H1 (cell line): ENCODE results near the gene NEB. TPM values are rescaled to one million over a fixed set of nuclear protein-coding genes. Genes with fewer than 3 reads are reported as not detected.

Source experiments
- CTCF ChIA-PET: fragments of 300-600 bp; sonication (Branson Sonifier 250); formaldehyde crosslinking; loops from one replicate; lab custom pipeline; 2021; ENCODE audit not compliant: partially characterized antibody; lab: Charles Lee
- POLR2A ChIA-PET: fragments of 300-600 bp; sonication (Branson Sonifier 250); formaldehyde crosslinking; loops from one replicate; lab custom pipeline; 2021; ENCODE audit warnings: inconsistent platforms; ENCODE audit not compliant: partially characterized antibody; lab: Charles Lee
- DNase-seq, 2 experiments: peaks; one replicate each; pipeline versions ENCODE4 v3.0.0 to v3.0.0-alpha.2; 2010 to 2022; ENCODE audit warnings: low spot score in 2 of 2, low read depth in 1 of 2, mixed read lengths in 1 of 2
- FAIRE-seq: peaks from 2 replicates; lab custom pipeline; 2011; peaks lifted over from hg19 to GRCh38; lab: Jason Lieb, UNC
- H2AFZ ChIP-seq: 2 replicates; pipeline ENCODE4 v1.8.1; 2012; ENCODE audit warnings: low read length, inconsistent platforms
- H2AK5ac ChIP-seq: 2 replicates; pipeline ENCODE4 v1.6.1; 2013; ENCODE audit warnings: low read depth, low read length
- H2BK120ac ChIP-seq: replicated peaks from 2 replicates; pipeline ENCODE3; 2013; ENCODE audit warnings: low read depth, low read length, inconsistent platforms
- H2BK12ac ChIP-seq: 2 replicates; pipeline ENCODE4 v1.6.1; 2013; ENCODE audit warnings: low read depth, low read length
- H2BK15ac ChIP-seq: 2 replicates; pipeline ENCODE4 v1.6.1; 2013; ENCODE audit warnings: low read length
- H2BK20ac ChIP-seq: 2 replicates; pipeline ENCODE4 v1.6.1; 2013; ENCODE audit warnings: low read length
- H2BK5ac ChIP-seq: 2 replicates; pipeline ENCODE4 v1.6.1; 2013; ENCODE audit warnings: low read depth, low read length
- H3K14ac ChIP-seq: 2 replicates; pipeline ENCODE4 v1.6.1; 2013; ENCODE audit warnings: inconsistent platforms; ENCODE audit not compliant: insufficient read length
- H3K18ac ChIP-seq: 2 replicates; pipeline ENCODE4 v1.6.1; 2013; ENCODE audit warnings: low read length; ENCODE audit errors: extremely low read depth
- H3K23ac ChIP-seq: 2 replicates; pipeline ENCODE4 v1.6.1; 2013; ENCODE audit warnings: inconsistent platforms; ENCODE audit not compliant: insufficient read length
- H3K23me2 ChIP-seq: 2 replicates; pipeline ENCODE4 v1.6.1; 2013; ENCODE audit warnings: low read depth, low read length
- H3K27ac ChIP-seq: 2 replicates; pipeline ENCODE4 v1.6.1; 2011; ENCODE audit warnings: low read depth, low read length, inconsistent platforms
- H3K27me3 ChIP-seq, 4 experiments: replicated peaks in 1 of 4; 1 replicate in 1 of 4; 2 replicates in 3 of 4; pipeline versions ENCODE4 v1.6.1 to v1.8.1; 2011 to 2013; ENCODE audit warnings: low read length in 3 of 4, mild to moderate bottlenecking in 3 of 4, inconsistent platforms in 2 of 4, mixed read lengths in 2 of 4, moderate library complexity in 1 of 4; ENCODE audit not compliant: control insufficient read depth in 3 of 4, insufficient read depth in 3 of 4; ENCODE audit errors: extremely low read depth in 1 of 4
- H3K36me3 ChIP-seq, 4 experiments: 2 replicates each; pipeline versions ENCODE4 v1.6.1 to v1.8.1; 2011 to 2013; ENCODE audit warnings: mild to moderate bottlenecking in 4 of 4, low read length in 3 of 4, moderate library complexity in 2 of 4, control low read depth in 1 of 4, inconsistent platforms in 1 of 4; ENCODE audit not compliant: insufficient read depth in 4 of 4, control insufficient read depth in 2 of 4
- H3K4ac ChIP-seq: replicated peaks from 2 replicates; pipeline ENCODE3; 2013; ENCODE audit warnings: low read length, low read depth, mixed read lengths, inconsistent platforms; ENCODE audit not compliant: insufficient read length
- H3K4me1 ChIP-seq, 4 experiments: replicated peaks in 1 of 4; 1 replicate in 1 of 4; 2 replicates in 3 of 4; pipeline versions ENCODE4 v1.6.1 to v1.8.1; 2011 to 2013; ENCODE audit warnings: low read length in 3 of 4, inconsistent platforms in 2 of 4, mixed read lengths in 1 of 4; ENCODE audit not compliant: insufficient read depth in 4 of 4, control insufficient read depth in 3 of 4
- H3K4me2 ChIP-seq, 2 experiments: 2 replicates each; pipeline versions ENCODE4 v1.6.1 to v1.8.1; 2011 to 2013; ENCODE audit warnings: low read depth in 2 of 2, low read length in 2 of 2, control low read depth in 1 of 2, inconsistent platforms in 1 of 2, mild to moderate bottlenecking in 1 of 2; ENCODE audit not compliant: insufficient read depth in 1 of 2
- H3K4me3 ChIP-seq, 4 experiments: fragments of 200-600, 300-600 bp in 1 of 4; sonication (generic), shearing (Covaris generic), sonication (Bioruptor Twin) in 1 of 4; 2 replicates each; pipeline versions ENCODE4 v1.5.1 to v1.8.1; 2011 to 2016; ENCODE audit warnings: low read length in 4 of 4, low read depth in 3 of 4, control low read depth in 2 of 4, inconsistent platforms in 2 of 4, mild to moderate bottlenecking in 2 of 4, mixed read lengths in 1 of 4, moderate library complexity in 1 of 4; ENCODE audit not compliant: insufficient read depth in 2 of 4; ENCODE audit errors: extremely low read depth in 1 of 4
- H3K56ac ChIP-seq: replicated peaks from 2 replicates; pipeline ENCODE3; 2013; ENCODE audit warnings: low read depth, mild to moderate bottlenecking, mixed read lengths, low read length, inconsistent platforms; ENCODE audit not compliant: insufficient read length
- H3K79me1 ChIP-seq: 2 replicates; pipeline ENCODE4 v1.6.1; 2013; ENCODE audit warnings: low read depth, low read length, control low read depth
- H3K79me2 ChIP-seq, 2 experiments: 2 replicates each; pipeline versions ENCODE4 v1.6.1 to v1.8.1; 2012 to 2013; ENCODE audit warnings: low read length in 2 of 2, mild to moderate bottlenecking in 2 of 2, inconsistent platforms in 1 of 2; ENCODE audit not compliant: insufficient read depth in 2 of 2, control insufficient read depth in 1 of 2
- H3K9ac ChIP-seq, 4 experiments: replicated peaks in 1 of 4; 1 replicate in 1 of 4; 2 replicates in 3 of 4; pipeline versions ENCODE4 v1.6.1 to v1.8.1; 2011 to 2013; ENCODE audit warnings: low read depth in 3 of 4, low read length in 3 of 4, control low read depth in 2 of 4, mild to moderate bottlenecking in 2 of 4, moderate library complexity in 2 of 4, inconsistent platforms in 1 of 4; ENCODE audit errors: extremely low read depth in 1 of 4
- H3K9me3 ChIP-seq, 2 experiments: 2 replicates each; pipeline versions ENCODE4 v1.6.1 to v1.8.1; 2012 to 2013; ENCODE audit warnings: mild to moderate bottlenecking in 2 of 2, moderate library complexity in 2 of 2, control low read depth in 1 of 2, inconsistent platforms in 1 of 2, low read depth in 1 of 2, low read length in 1 of 2, mixed read lengths in 1 of 2; ENCODE audit not compliant: insufficient read depth in 2 of 2
- H4K20me1 ChIP-seq, 2 experiments: replicated peaks in 1 of 2; 2 replicates each; pipeline versions ENCODE3 to v1.8.1; 2011 to 2013; ENCODE audit warnings: inconsistent platforms in 2 of 2, low read length in 2 of 2, mild to moderate bottlenecking in 1 of 2; ENCODE audit not compliant: insufficient read depth in 2 of 2, control insufficient read depth in 1 of 2
- H4K5ac ChIP-seq: 2 replicates; pipeline ENCODE4 v1.6.1; 2013; ENCODE audit warnings: low read length, low read depth, mixed read lengths, inconsistent platforms; ENCODE audit not compliant: insufficient read length
- H4K8ac ChIP-seq: 2 replicates; pipeline ENCODE4 v1.8.0; 2013; ENCODE audit warnings: mild to moderate bottlenecking, moderate library complexity, low read length, inconsistent platforms; ENCODE audit not compliant: insufficient read depth; ENCODE audit errors: extremely low read depth
- H4K91ac ChIP-seq: replicated peaks from 2 replicates; pipeline ENCODE3; 2013; ENCODE audit warnings: low read length, mixed read lengths, inconsistent platforms; ENCODE audit not compliant: insufficient read length
- ASH2L ChIP-seq: fragments of 200-600, 300-600 bp; sonication (generic); IDR thresholded peaks from one replicate; pipeline ENCODE4 v1.7.1; 2017; ENCODE audit warnings: low read length
- EZH2 ChIP-seq: fragments of 200-600 bp; sonication (generic); IDR thresholded peaks from 2 replicates; pipeline ENCODE4 v1.7.1; 2012; ENCODE audit warnings: low read depth, mild to moderate bottlenecking, moderate library complexity, low read length, inconsistent platforms; ENCODE audit not compliant: severe bottlenecking
- HDAC6 ChIP-seq: IDR thresholded peaks from one replicate; pipeline ENCODE4 v1.7.1; 2012; ENCODE audit warnings: low read depth, mild to moderate bottlenecking, inconsistent platforms, low read length, moderate library complexity
- POLR2AphosphoS5 ChIP-seq: IDR thresholded peaks from 2 replicates; pipeline ENCODE4 v1.6.1; 2011; ENCODE audit warnings: low read depth, low read length
- RAD21 ChIP-seq, 2 experiments: IDR thresholded peaks in 1 of 2; conservative IDR thresholded peaks in 1 of 2; 2 replicates each; pipeline ENCODE4 v1.6.1; 2011; ENCODE audit warnings: low read depth in 2 of 2, low read length in 2 of 2, improper control_type of control experiment in 1 of 2, inconsistent platforms in 1 of 2, mild to moderate bottlenecking in 1 of 2, moderate library complexity in 1 of 2
- RFX5 ChIP-seq: IDR thresholded peaks from 2 replicates; pipeline ENCODE4 v1.6.1; 2011; ENCODE audit warnings: low read depth, low read length, improper control_type of control experiment, borderline replicate concordance
- SIN3A ChIP-seq, 2 experiments: IDR thresholded peaks in 1 of 2; conservative IDR thresholded peaks in 1 of 2; 2 replicates each; pipeline ENCODE4 v1.6.1; 2011 to 2012; ENCODE audit warnings: low read length in 2 of 2, improper control_type of control experiment in 1 of 2, low read depth in 1 of 2, mild to moderate bottlenecking in 1 of 2
- SRF ChIP-seq: IDR thresholded peaks from 2 replicates; pipeline ENCODE4 v1.6.1; 2011; ENCODE audit warnings: mild to moderate bottlenecking, low read depth, low read length, moderate library complexity
- TBP ChIP-seq: IDR thresholded peaks from 2 replicates; pipeline ENCODE4 v1.6.1; 2011; ENCODE audit warnings: low read depth, low read length, improper control_type of control experiment
- TEAD4 ChIP-seq: IDR thresholded peaks from 2 replicates; pipeline ENCODE4 v1.6.1; 2012; ENCODE audit warnings: low read depth, low read length, inconsistent platforms, mixed read lengths
- WGBS, 2 experiments: shearing (Covaris generic) in 1 of 2; methylation state at CpG; one replicate each; pipeline versions ENCODE4 v1.1.6 to v1.1.7; 2013 to 2015; ENCODE audit warnings: low lambda C conversion rate in 2 of 2, mixed read lengths in 2 of 2, inconsistent platforms in 1 of 2, low coverage in 1 of 2, missing lambda C conversion rate in 1 of 2; ENCODE audit not compliant: insufficient replicate concordance in 2 of 2, insufficient coverage in 1 of 2, insufficient read length in 1 of 2; ENCODE audit errors: extremely low coverage in 1 of 2, missing lambda C conversion rate in 1 of 2; 5-methylcytosine and 5-hydroxymethylcytosine counted together
- polyA plus RNA-seq, 7 experiments: library from polyadenylated mRNA; depleted of rRNA in 3 of 7; stranded (reverse) in 5 of 7; unstranded in 2 of 7; fragments of >200 nt in 5 of 7; fragments of 200-250 nt in 2 of 7; gene quantifications; 1 replicate in 5 of 7; 2 replicates in 1 of 7; 4 replicates in 1 of 7; pipeline versions ENCODE4 v1.2.1 to v1.2.3, GENCODE V29; 2011 to 2013; ENCODE audit warnings: missing spikeins in 2 of 7, mixed read lengths in 2 of 7
- total RNA-seq: library from RNA; stranded (reverse); fragmentation: NEBNext Ultra II Directional; extraction: Animal tissue kit (Norgen Biotek cat#: 25700); gene quantifications from 2 replicates; pipeline ENCODE4 v1.2.1, GENCODE V29; 2021
- TF ChIP-seq, protein P1 (sequence below): IDR thresholded peaks from 2 replicates; pipeline ENCODE4 v1.6.1; 2012; ENCODE audit warnings: low read length, inconsistent platforms
- TF ChIP-seq, protein P2 (sequence below): IDR thresholded peaks from 2 replicates; pipeline ENCODE4 v1.6.1; 2012; ENCODE audit warnings: inconsistent platforms

The NEB gene
- total and polyA plus RNA-seq, 2 of the 8 experiments (the other 6 are each of a cell fraction or from before 2014, with no cell fraction given), result 1.4 to 2.5 TPM

DNA sequence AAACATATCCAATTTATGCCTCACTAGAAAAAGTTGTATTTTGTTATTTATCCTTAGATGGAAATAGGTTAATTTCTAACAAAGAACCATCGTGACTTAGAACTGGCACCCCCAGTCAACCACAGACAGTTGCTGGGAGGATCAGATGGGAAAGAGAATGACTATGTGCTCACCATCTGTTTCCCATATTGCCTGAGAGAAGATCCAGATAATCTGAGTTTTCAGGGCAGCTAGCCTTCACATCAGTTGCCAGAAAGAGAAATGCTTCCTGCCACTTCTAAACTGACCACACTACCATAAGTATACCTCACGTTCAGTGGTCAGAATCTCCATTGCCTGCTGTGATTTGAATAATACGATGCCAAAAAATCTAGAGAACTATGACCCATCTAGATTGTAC is 28.4 kb upstream of the NEB start:
- no peaks in the 10 kb centered on the region for H3K27me3 ChIP-seq
- H3K27ac ChIP-seq, result no peak overlapping the region
- no peak for DNase-seq
- H3K4me3 ChIP-seq, result no peak overlapping the region
- H2AFZ ChIP-seq, result no peak overlapping the region
- H4K8ac ChIP-seq, result no peak overlapping the region
- no peak overlapping the region for H4K91ac ChIP-seq
- no peak overlapping the region for H3K14ac ChIP-seq
- H3K56ac ChIP-seq, result no peak overlapping the region
- H3K18ac ChIP-seq, result no peak overlapping the region
- H3K79me1 ChIP-seq, result no peaks in the 10 kb centered on the region
- WGBS, 2 experiments, result 60% methylated on average over 3 of the region's 3 CpGs; no CpG with 5 or more reads in 1 of the 2 experiments
- H2BK12ac ChIP-seq, result no peak overlapping the region
- H3K4ac ChIP-seq, result no peak overlapping the region
- no peaks in the 10 kb centered on the region for H3K23me2 ChIP-seq
- no peak overlapping the region for H2BK20ac ChIP-seq
- no peak overlapping the region for H2BK5ac ChIP-seq
- H3K9me3 ChIP-seq, result no peaks in the 10 kb centered on the region
- H2AK5ac ChIP-seq, result no peak overlapping the region
- H3K4me2 ChIP-seq, result no peak overlapping the region
- no peaks in the 10 kb centered on the region for H3K36me3 ChIP-seq
- POLR2A ChIA-PET, result no interaction called here
- no peaks in the 10 kb centered on the region for H3K79me2 ChIP-seq
- H3K9ac ChIP-seq, result no peak overlapping the region
- no peak overlapping the region for H4K5ac ChIP-seq
- H3K23ac ChIP-seq, result no peak overlapping the region
- no peaks in the 10 kb centered on the region for H4K20me1 ChIP-seq
- H3K4me1 ChIP-seq, result peaks cover 0 to 4% (median 0%) of the 10 kb centered on the region in 4 experiments; a peak in 1 of 7 replicates
- no peak overlapping the region for H2BK120ac ChIP-seq
- no peak overlapping the region for H2BK15ac ChIP-seq
- no peak for FAIRE-seq
- CTCF ChIA-PET, result interaction anchor here (0.9 kb wide), 2 partner anchors 11 to 263 kb away, joined by 4 to 6 read pairs; no protein-coding TSS in a partner anchor
- TF ChIP-seq POLR2AphosphoS5, result no peak
- no peak for TF ChIP-seq TEAD4
- TF ChIP-seq ASH2L, result no peak
- TF ChIP-seq TBP, result no peak
- no peak for TF ChIP-seq HDAC6
- no peak for TF ChIP-seq SIN3A (conservative IDR thresholded peaks at IDR 0.05 in 1 of 2, IDR thresholded peaks at IDR 0.05 in 1 of 2; ENCODE audit: low read depth in 1 of 2, low read length in 2 of 2)
- TF ChIP-seq, protein P1, sequence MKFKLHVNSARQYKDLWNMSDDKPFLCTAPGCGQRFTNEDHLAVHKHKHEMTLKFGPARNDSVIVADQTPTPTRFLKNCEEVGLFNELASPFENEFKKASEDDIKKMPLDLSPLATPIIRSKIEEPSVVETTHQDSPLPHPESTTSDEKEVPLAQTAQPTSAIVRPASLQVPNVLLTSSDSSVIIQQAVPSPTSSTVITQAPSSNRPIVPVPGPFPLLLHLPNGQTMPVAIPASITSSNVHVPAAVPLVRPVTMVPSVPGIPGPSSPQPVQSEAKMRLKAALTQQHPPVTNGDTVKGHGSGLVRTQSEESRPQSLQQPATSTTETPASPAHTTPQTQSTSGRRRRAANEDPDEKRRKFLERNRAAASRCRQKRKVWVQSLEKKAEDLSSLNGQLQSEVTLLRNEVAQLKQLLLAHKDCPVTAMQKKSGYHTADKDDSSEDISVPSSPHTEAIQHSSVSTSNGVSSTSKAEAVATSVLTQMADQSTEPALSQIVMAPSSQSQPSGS, result no peak
- no peak for TF ChIP-seq RAD21 (IDR thresholded peaks at IDR 0.05 in 1 of 2, conservative IDR thresholded peaks at IDR 0.05 in 1 of 2; ENCODE audit: low read depth in 2 of 2, low read length in 2 of 2)
- TF ChIP-seq EZH2, result no peak
- no peak for TF ChIP-seq RFX5
- TF ChIP-seq, protein P2, sequence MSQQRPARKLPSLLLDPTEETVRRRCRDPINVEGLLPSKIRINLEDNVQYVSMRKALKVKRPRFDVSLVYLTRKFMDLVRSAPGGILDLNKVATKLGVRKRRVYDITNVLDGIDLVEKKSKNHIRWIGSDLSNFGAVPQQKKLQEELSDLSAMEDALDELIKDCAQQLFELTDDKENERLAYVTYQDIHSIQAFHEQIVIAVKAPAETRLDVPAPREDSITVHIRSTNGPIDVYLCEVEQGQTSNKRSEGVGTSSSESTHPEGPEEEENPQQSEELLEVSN, result no peak
- TF ChIP-seq SRF, result no peak
